GM12878 (cell line): ENCODE data around the gene MACROD2. TPM values are rescaled to one million over a fixed set of nuclear protein-coding genes. Genes with fewer than 3 reads are reported as not detected.

Experiments
- ATAC-seq: fragments of 200-7000 bp; cut with Tn5 transposase; 3 replicates; pipeline ENCODE4 v1.9.1; 2020; ENCODE audit warnings: mild to moderate bottlenecking, moderate library complexity
- BruUV-seq: library from RNA; stranded (reverse); fragments of 400-500 nt; replicated peaks from 2 replicates; lab custom pipeline; 2021; lab: Mats Ljungman, UMichigan
- CTCF ChIA-PET: fragments of 300-600 bp; sonication (Branson Sonifier 250); formaldehyde crosslinking; extraction: SDS; loops from one replicate; lab custom pipeline; 2021; ENCODE audit warnings: inconsistent platforms; lab: Yijun Ruan, JAX
- POLR2A ChIA-PET: fragments of 350-600 bp; formaldehyde crosslinking; extraction: SDS; loops from one replicate; lab custom pipeline; 2021; ENCODE audit warnings: inconsistent platforms; lab: Charles Lee
- RAD21 ChIA-PET: fragments of 300-600 bp; sonication (Branson Sonifier 250); formaldehyde crosslinking; loops from one replicate; lab custom pipeline; 2023; ENCODE audit warnings: antibody characterized with exemption; ENCODE audit not compliant: unreplicated experiment; lab: Charles Lee
- SMC1A ChIA-PET: fragments of 300-600 bp; sonication (Branson Sonifier 250); formaldehyde crosslinking; loops from one replicate; lab custom pipeline; 2023; ENCODE audit not compliant: unreplicated experiment, uncharacterized antibody; lab: Charles Lee
- DNase-seq: peaks from one replicate; pipeline ENCODE4 v3.0.0-alpha.2; 2011; ENCODE audit warnings: low read depth, low spot score
- FAIRE-seq: peaks from 3 replicates; lab custom pipeline; 2011; peaks lifted over from hg19 to GRCh38; lab: Jason Lieb, UNC
- H2AFZ ChIP-seq: 2 replicates; pipeline ENCODE4 v1.6.0; 2011; ENCODE audit warnings: low read depth, low read length, control low read depth; ENCODE audit not compliant: control insufficient read depth
- H3K27ac ChIP-seq: 2 replicates; pipeline ENCODE4 v1.5.1; 2011; ENCODE audit warnings: control low read depth; ENCODE audit not compliant: control insufficient read depth, insufficient read depth
- H3K27me3 ChIP-seq, 2 experiments: replicated peaks in 1 of 2; 2 replicates each; pipeline versions ENCODE4 v1.6.0 to v1.6.1; 2011; ENCODE audit warnings: low read length in 1 of 2; ENCODE audit not compliant: control insufficient read depth in 2 of 2, insufficient read depth in 2 of 2
- H3K36me3 ChIP-seq, 2 experiments: 2 replicates each; pipeline ENCODE4 v1.5.1; 2011; ENCODE audit warnings: low read length in 1 of 2; ENCODE audit not compliant: control insufficient read depth in 2 of 2, insufficient read depth in 2 of 2
- H3K4me1 ChIP-seq: 2 replicates; pipeline ENCODE4 v1.6.1; 2011; ENCODE audit warnings: mild to moderate bottlenecking, low read length, moderate library complexity, mixed read lengths; ENCODE audit not compliant: control insufficient read depth, insufficient read depth
- H3K4me2 ChIP-seq: 2 replicates; pipeline ENCODE4 v1.6.0; 2011; ENCODE audit warnings: control low read depth; ENCODE audit not compliant: control insufficient read depth, insufficient read depth
- H3K4me3 ChIP-seq: fragments of 200-600 bp; sonication (generic); 2 replicates; pipeline ENCODE4 v1.5.1; 2016
- H3K79me2 ChIP-seq: 2 replicates; pipeline ENCODE4 v1.6.0; 2011; ENCODE audit warnings: low read length; ENCODE audit not compliant: control insufficient read depth, insufficient read depth
- H3K9ac ChIP-seq: 2 replicates; pipeline ENCODE4 v1.8.0; 2011; ENCODE audit warnings: low read length, control low read depth, mixed read lengths; ENCODE audit not compliant: control insufficient read depth, insufficient read depth
- H3K9me3 ChIP-seq: replicated peaks from 3 replicates; pipeline ENCODE4 v1.5.1; 2011; ENCODE audit warnings: mild to moderate bottlenecking, low read length; ENCODE audit not compliant: control insufficient read depth, insufficient read depth
- H4K20me1 ChIP-seq: 2 replicates; pipeline ENCODE4 v1.6.0; 2011; ENCODE audit not compliant: control insufficient read depth, insufficient read depth
- CHD1 ChIP-seq: IDR thresholded peaks from 2 replicates; pipeline ENCODE4 v1.6.1; 2012; ENCODE audit warnings: low read depth, low read length, improper control_type of control experiment
- CREM ChIP-seq: IDR thresholded peaks from 2 replicates; pipeline ENCODE4 v1.6.1; 2014; ENCODE audit warnings: antibody characterized with exemption, low read depth
- FOS ChIP-seq: IDR thresholded peaks from 3 replicates; pipeline ENCODE4 v1.6.1; 2011; ENCODE audit warnings: borderline replicate concordance; ENCODE audit not compliant: insufficient read length; ENCODE audit errors: extremely low read depth
- FOXK2 ChIP-seq: fragments of 450-650 bp; IDR thresholded peaks from 2 replicates; pipeline ENCODE4 v1.6.1; 2017; ENCODE audit warnings: mild to moderate bottlenecking, moderate library complexity
- HDAC6 ChIP-seq: fragments of 200-600 bp; sonication (generic); IDR thresholded peaks from one replicate; pipeline ENCODE4 v1.8.0; 2017; ENCODE audit warnings: antibody characterized with exemption; ENCODE audit not compliant: unreplicated experiment
- IKZF1 ChIP-seq: fragments of 450-650 bp; conservative IDR thresholded peaks from 2 replicates; pipeline ENCODE4 v1.6.1; 2017; ENCODE audit warnings: antibody characterized with exemption, mild to moderate bottlenecking
- KAT2A ChIP-seq: conservative IDR thresholded peaks from 2 replicates; pipeline ENCODE4 v1.6.1; 2011; ENCODE audit warnings: low read depth, low read length; ENCODE audit not compliant: control insufficient read depth
- MAX ChIP-seq: IDR thresholded peaks from 2 replicates; pipeline ENCODE4 v1.6.1; 2012; ENCODE audit warnings: low read depth, low read length, improper control_type of control experiment
- MEF2B ChIP-seq: fragments of 450-650 bp; IDR thresholded peaks from 2 replicates; pipeline ENCODE4 v1.6.1; 2018; ENCODE audit warnings: mild to moderate bottlenecking, moderate library complexity; ENCODE audit not compliant: partially characterized antibody, poor library complexity, severe bottlenecking
- POLR2A ChIP-seq: IDR thresholded peaks from 2 replicates; pipeline ENCODE4 v1.6.1; 2011; ENCODE audit warnings: low read depth, mild to moderate bottlenecking, low read length
- POU2F2 ChIP-seq: IDR thresholded peaks from 3 replicates; pipeline ENCODE4 v1.6.1; 2011; ENCODE audit warnings: low read depth, mild to moderate bottlenecking, low read length, borderline replicate concordance
- PRDM15 ChIP-seq: fragments of 450-650 bp; formaldehyde crosslinking; IDR thresholded peaks from 2 replicates; pipeline ENCODE4 v1.4.0; 2020; ENCODE audit warnings: mild to moderate bottlenecking, moderate library complexity
- RELA ChIP-seq: fragments of 450-650 bp; IDR thresholded peaks from 2 replicates; pipeline ENCODE4 v1.8.0; 2014; ENCODE audit warnings: borderline replicate concordance; ENCODE audit not compliant: partially characterized antibody
- RUNX3 ChIP-seq: IDR thresholded peaks from 2 replicates; pipeline ENCODE4 v1.6.1; 2012; ENCODE audit warnings: low read length, inconsistent platforms
- STAT3 ChIP-seq: IDR thresholded peaks from 2 replicates; pipeline ENCODE4 v1.6.1; 2011; ENCODE audit warnings: low read depth, low read length, improper control_type of control experiment
- SUZ12 ChIP-seq: fragments of 200-600 bp; sonication (generic); IDR thresholded peaks from one replicate; pipeline ENCODE4 v1.6.1; 2018; ENCODE audit warnings: antibody characterized with exemption, mild to moderate bottlenecking; ENCODE audit not compliant: unreplicated experiment
- TCF3 ChIP-seq: IDR thresholded peaks from 2 replicates; pipeline ENCODE4 v1.6.1; 2012; ENCODE audit warnings: low read depth, mild to moderate bottlenecking, low read length, borderline replicate concordance; ENCODE audit not compliant: insufficient read depth
- ZNF217 ChIP-seq: fragments of 450-650 bp; IDR thresholded peaks from 2 replicates; pipeline ENCODE4 v1.6.1; 2017; ENCODE audit warnings: antibody characterized with exemption, mild to moderate bottlenecking
- WGBS: methylation state at CpG from one replicate; pipeline ENCODE4 v1.1.6; 2016; ENCODE audit warnings: low lambda C conversion rate; ENCODE audit not compliant: insufficient replicate concordance, insufficient coverage; ENCODE audit errors: missing lambda C conversion rate; 5-methylcytosine and 5-hydroxymethylcytosine counted together
- in situ Hi-C: fragments of 300-500 bp; cut with MboI; formaldehyde crosslinking; loops from 9 replicates; pipeline ENCODE4 v1.14.3; 2018; ENCODE audit warnings: mixed read lengths
- intact Hi-C: fragments of 100-400 bp; cut with micrococcal nuclease; formaldehyde crosslinking; loops from one replicate; pipeline ENCODE4 v1.14.2; 2022; ENCODE audit not compliant: unreplicated experiment
- polyA plus RNA-seq, 11 experiments: library from polyadenylated mRNA; depleted of rRNA in 4 of 11; unstranded in 6 of 11; stranded (reverse) in 5 of 11; fragments of >200 nt; fragmentation: Nextera tagmentation in 4 of 11; fragmentation: Illumina TruSeq in 1 of 11; extraction: Ambion mirVana in 4 of 11; extraction: Trizol in 1 of 11; gene quantifications; 1 replicate in 1 of 11; 2 replicates in 10 of 11; pipeline versions ENCODE4 v1.2.1 to v1.2.3, GENCODE V29; 2011 to 2016; ENCODE audit warnings: inconsistent platforms in 2 of 11, missing spikeins in 2 of 11, low read depth in 1 of 11
- total RNA-seq, 4 experiments: library from RNA; depleted of rRNA in 3 of 4; stranded (reverse); fragments of >200 nt in 3 of 4; fragmentation: Illumina TruSeq in 1 of 4; extraction: Trizol in 1 of 4; gene quantifications; 2 replicates each; pipeline versions ENCODE4 v1.2.1 to v1.2.3, GENCODE V29; 2013 to 2021

MACROD2 gene
- total and polyA plus RNA-seq, 10 of the 15 experiments (the other 5 are each of a cell fraction or from before 2014, with no cell fraction given): 1.1 to 21.5 (median 2.2) TPM

GRCh38 chr20:14208956-14209355 lies 213.6 kb downstream of the MACROD2 start:
- 39% methylated on average over 1 of the region's 1 CpG for WGBS
- DNase-seq: no peak
- ChIA-PET POLR2A (no interaction called here), CTCF (no interaction called here), SMC1A (no interaction called here), RAD21 (no interaction called here)
- Histone ChIP-seq H3K4me1 (no peaks in the 10 kb centered on the region), H3K27me3 (no peaks in the 10 kb centered on the region; a peak in 1 of 4 replicates), H3K4me2 (no peak overlapping the region), H3K79me2 (no peaks in the 10 kb centered on the region), H3K9ac (no peak overlapping the region), H2AFZ (no peak overlapping the region), H3K36me3 (no peaks in the 10 kb centered on the region), H3K27ac (no peak overlapping the region), H4K20me1 (no peaks in the 10 kb centered on the region), H3K9me3 (no peaks in the 10 kb centered on the region), H3K4me3 (no peak overlapping the region)
- TF ChIP-seq ZNF217 (no peak), IKZF1 (no peak), CHD1 (no peak), PRDM15 (CRISPR knock-in tag) (no peak), FOXK2 (no peak), POU2F2 (no peak), RELA (no peak), CREM (no peak), KAT2A (no peak), RUNX3 (no peak), MAX (no peak), FOS (no peak), MEF2B (no peak), SUZ12 (no peak), POLR2A (no peak), TCF3 (no peak), STAT3 (no peak), HDAC6 (no peak)
- ATAC-seq: no peak
- no peak for FAIRE-seq
- in situ Hi-C loops (no loop called here), intact Hi-C loops (no loop called here)
- no TSS peak for BruUV-seq
